MCF 10A (cell line): Measurements from ENCODE around the gene MBLAC1. TPM values are rescaled to one million over a fixed set of nuclear protein-coding genes. Genes with fewer than 3 reads are reported as not detected.
"Not testable (repeated sequence)": the region's sequence is repeated elsewhere in the genome, so short reads cannot be mapped to it uniquely, and the experiment has no call there.

ENCODE experiments used
- BruUV-seq: library from RNA; stranded (reverse); fragments of 400-500 nt; replicated peaks from 2 replicates; lab custom pipeline; 2021; lab: Mats Ljungman, UMichigan
- CTCF ChIA-PET: fragments of 300-600 bp; sonication (Branson Sonifier 250); formaldehyde crosslinking; extraction: SDS; loops from one replicate; lab custom pipeline; 2021; ENCODE audit warnings: antibody characterized with exemption, inconsistent platforms; lab: Yijun Ruan, JAX
- POLR2A ChIA-PET: fragments of 300-600, 350-650 bp; sonication (Branson Sonifier 250); formaldehyde crosslinking; extraction: SDS; loops from one replicate; lab custom pipeline; 2020; ENCODE audit warnings: antibody characterized with exemption, inconsistent platforms; lab: Yijun Ruan, JAX
- DNase-seq: peaks from one replicate; pipeline ENCODE4 v3.0.0-alpha.2; 2018; ENCODE audit not compliant: unreplicated experiment
- H3K27ac Mint-ChIP-seq: one replicate; pipeline ENCODE4 v1.8.0; 2022; ENCODE audit warnings: mild to moderate bottlenecking, low read depth, mixed read lengths; ENCODE audit not compliant: unreplicated experiment
- H3K27me3 Mint-ChIP-seq: one replicate; pipeline ENCODE4 v1.8.0; 2022; ENCODE audit warnings: mixed read lengths; ENCODE audit not compliant: insufficient read depth, unreplicated experiment
- H3K36me3 Mint-ChIP-seq: one replicate; pipeline ENCODE4 v1.8.0; 2022; ENCODE audit warnings: mild to moderate bottlenecking, moderate library complexity, mixed read lengths; ENCODE audit not compliant: insufficient read depth, unreplicated experiment
- H3K4me1 Mint-ChIP-seq: one replicate; pipeline ENCODE4 v1.8.0; 2022; ENCODE audit warnings: mixed read lengths; ENCODE audit not compliant: insufficient read depth, unreplicated experiment
- H3K4me3 Mint-ChIP-seq: one replicate; pipeline ENCODE4 v1.8.0; 2022; ENCODE audit warnings: mild to moderate bottlenecking, moderate library complexity, mixed read lengths; ENCODE audit not compliant: unreplicated experiment
- H3K9me3 Mint-ChIP-seq: one replicate; pipeline ENCODE4 v1.8.0; 2022; ENCODE audit warnings: mixed read lengths; ENCODE audit not compliant: unreplicated experiment
- intact Hi-C: fragments of 100-400 bp; cut with micrococcal nuclease; formaldehyde crosslinking; loops from 2 replicates; pipeline ENCODE4 v1.14.1; 2022
- total RNA-seq: library from RNA; stranded (reverse); gene quantifications from 2 replicates; pipeline ENCODE4 v1.2.3, GENCODE V29; 2022
- TF ChIP-seq, protein P1 (sequence below): fragments of 200-600 bp; IDR thresholded peaks from one replicate; pipeline ENCODE4 v1.8.0; 2022; ENCODE audit warnings: antibody characterized with exemption, mild to moderate bottlenecking; ENCODE audit not compliant: unreplicated experiment

MBLAC1 gene
- total RNA-seq, 1 experiment from 2014 or later: 3.2 TPM

GRCh38 chr7:100128637-100128963, 1.8 kb downstream of the MBLAC1 start:
- BruUV-seq: no TSS peak
- DNase-seq: no peak
- Mint-ChIP-seq H3K9me3 (no peaks in the 10 kb centered on the region), H3K4me1 (peaks cover 11% of the 10 kb centered on the region), H3K27me3 (no peaks in the 10 kb centered on the region), H3K36me3 (peaks cover 5% of the 10 kb centered on the region), H3K27ac (no peak overlapping the region), H3K4me3 (peak overlapping the region; percentile 98)
- intact Hi-C loops: loop anchor here (5.0 kb wide), 1 partner anchor 136 kb away; no protein-coding TSS in a partner anchor
- ChIA-PET CTCF (interaction anchor here (0.7 to 8.2 kb wide), 3 partner anchors 12 to 87 kb away, joined by 3 to 93 read pairs (median 3); no protein-coding TSS in a partner anchor), POLR2A (interaction anchor here (0.7 kb wide), 1 partner anchor 14 kb away, joined by 3 read pairs; no protein-coding TSS in a partner anchor)
- TF ChIP-seq, protein P1, sequence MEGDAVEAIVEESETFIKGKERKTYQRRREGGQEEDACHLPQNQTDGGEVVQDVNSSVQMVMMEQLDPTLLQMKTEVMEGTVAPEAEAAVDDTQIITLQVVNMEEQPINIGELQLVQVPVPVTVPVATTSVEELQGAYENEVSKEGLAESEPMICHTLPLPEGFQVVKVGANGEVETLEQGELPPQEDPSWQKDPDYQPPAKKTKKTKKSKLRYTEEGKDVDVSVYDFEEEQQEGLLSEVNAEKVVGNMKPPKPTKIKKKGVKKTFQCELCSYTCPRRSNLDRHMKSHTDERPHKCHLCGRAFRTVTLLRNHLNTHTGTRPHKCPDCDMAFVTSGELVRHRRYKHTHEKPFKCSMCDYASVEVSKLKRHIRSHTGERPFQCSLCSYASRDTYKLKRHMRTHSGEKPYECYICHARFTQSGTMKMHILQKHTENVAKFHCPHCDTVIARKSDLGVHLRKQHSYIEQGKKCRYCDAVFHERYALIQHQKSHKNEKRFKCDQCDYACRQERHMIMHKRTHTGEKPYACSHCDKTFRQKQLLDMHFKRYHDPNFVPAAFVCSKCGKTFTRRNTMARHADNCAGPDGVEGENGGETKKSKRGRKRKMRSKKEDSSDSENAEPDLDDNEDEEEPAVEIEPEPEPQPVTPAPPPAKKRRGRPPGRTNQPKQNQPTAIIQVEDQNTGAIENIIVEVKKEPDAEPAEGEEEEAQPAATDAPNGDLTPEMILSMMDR: no peak

DNA sequence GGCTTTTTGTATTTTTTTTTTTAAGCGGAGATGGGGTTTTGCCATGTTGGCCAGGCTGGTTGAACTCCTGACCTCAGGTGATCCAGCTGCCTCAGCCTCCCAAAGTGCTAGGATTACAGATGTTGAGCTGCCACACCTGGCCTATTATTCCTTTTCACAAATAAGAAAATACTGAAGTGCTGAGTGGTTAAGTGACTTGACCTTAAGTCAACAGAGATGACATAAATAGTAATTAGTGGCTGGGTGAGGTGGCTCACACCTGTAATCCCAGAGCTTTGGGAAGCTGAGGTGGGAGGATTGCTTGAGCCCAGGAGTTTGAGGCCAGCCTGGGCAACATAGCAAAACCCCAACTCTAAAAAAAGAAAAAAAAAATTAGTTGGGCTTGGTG, 3.4 kb downstream of the MBLAC1 start:
- intact Hi-C loops: loop anchor here (10.0 kb wide), 1 partner anchor 215 kb away; no protein-coding TSS in a partner anchor
- ChIA-PET POLR2A (interaction anchor here (0.6 to 1.5 kb wide), 6 partner anchors 9 to 41 kb away, joined by 3 to 5 read pairs (median 4); partner anchors contain the start of gene LAMTOR4), CTCF (interaction anchor here (0.6 to 8.2 kb wide), 25 partner anchors 8 to 1739 kb away, joined by 3 to 93 read pairs (median 3); partner anchors contain the start of genes AP4M1, LAMTOR4 and MCM7)
- not testable (repeated sequence) for H3K27me3 Mint-ChIP-seq, DNase-seq, H3K27ac Mint-ChIP-seq, H3K9me3 Mint-ChIP-seq, H3K4me3 Mint-ChIP-seq, H3K36me3 Mint-ChIP-seq, BruUV-seq
- peaks cover 11% of the 10 kb centered on the region for H3K4me1 Mint-ChIP-seq

GRCh38 chr7:100130608-100131453, 4.1 kb downstream of the MBLAC1 start:
- H3K36me3 Mint-ChIP-seq: peaks cover under 1% of the 10 kb centered on the region
- H3K27ac Mint-ChIP-seq: no peak overlapping the region
- peaks cover 5% of the 10 kb centered on the region for H3K27me3 Mint-ChIP-seq
- BruUV-seq: no TSS peak
- intact Hi-C loops: loop anchor here (10.0 kb wide), 1 partner anchor 214 kb away; no protein-coding TSS in a partner anchor
- DNase-seq: peak; percentile 67
- H3K4me3 Mint-ChIP-seq: no peak overlapping the region
- TF ChIP-seq, protein P1: peak; percentile 90
- CTCF ChIA-PET: interaction anchor here (0.5 to 8.2 kb wide), 28 partner anchors 8 to 764 kb away, joined by 3 to 93 read pairs (median 3); partner anchors contain the start of genes AP4M1, LAMTOR4 and MCM7
- peaks cover 11% of the 10 kb centered on the region for H3K4me1 Mint-ChIP-seq
- H3K9me3 Mint-ChIP-seq: no peaks in the 10 kb centered on the region
- POLR2A ChIA-PET: interaction anchor here (0.9 to 1.5 kb wide), 5 partner anchors 12 to 41 kb away, joined by 3 to 5 read pairs (median 4); partner anchors contain the start of gene LAMTOR4

DNA sequence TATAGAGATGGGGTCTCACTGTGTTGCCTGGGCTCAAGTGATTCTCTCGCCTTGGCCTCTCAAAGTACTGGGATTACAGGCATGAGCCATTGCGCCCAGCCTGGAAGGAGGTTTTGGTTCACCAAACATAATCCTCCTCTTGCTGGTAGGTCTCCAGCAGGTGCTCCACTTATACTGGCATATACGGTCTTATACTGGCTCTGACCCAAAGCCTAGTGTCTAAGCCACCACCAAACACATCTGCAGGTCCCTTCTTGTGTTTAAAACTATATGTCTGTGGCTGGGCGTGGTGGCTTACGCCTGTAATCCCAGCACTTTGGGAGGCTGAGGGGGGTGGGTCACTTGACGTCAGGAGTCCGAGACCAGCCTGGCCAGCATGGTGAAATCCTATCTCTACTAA, 5.4 kb downstream of the MBLAC1 start:
- Mint-ChIP-seq H3K9me3 (no peaks in the 10 kb centered on the region), H3K4me3 (no peak overlapping the region), H3K4me1 (peaks cover 11% of the 10 kb centered on the region), H3K27me3 (peaks cover 10% of the 10 kb centered on the region), H3K27ac (no peak overlapping the region), H3K36me3 (no peaks in the 10 kb centered on the region)
- BruUV-seq: no TSS peak
- ChIA-PET POLR2A (interaction anchor here (1.0 to 1.3 kb wide), 3 partner anchors 10 to 77 kb away, joined by 3 to 6 read pairs (median 5); partner anchors contain the start of gene LAMTOR4), CTCF (interaction anchor here (0.6 to 8.2 kb wide), 18 partner anchors 11 to 215 kb away, joined by 3 to 93 read pairs (median 4); partner anchors contain the start of genes PVRIG and TRAPPC14)
- intact Hi-C loops: loop anchor here (1.0 to 10.0 kb wide), 3 partner anchors 85 to 275 kb away; no protein-coding TSS in a partner anchor
- TF ChIP-seq, protein P1: no peak
- no peak for DNase-seq
